DOHH2 (cell line): ENCODE results near the gene MLST8.

Experiments used
- CTCF ChIP-seq: fragments of 200-600 bp; sonication (generic); IDR thresholded peaks from one replicate; pipeline ENCODE4 v1.5.1; 2014; ENCODE audit warnings: antibody characterized with exemption, mild to moderate bottlenecking, low read depth, low read length; ENCODE audit not compliant: poor library complexity, severe bottlenecking
- EZH2phosphoT487 ChIP-seq: fragments of 200-600 bp; sonication (generic); IDR thresholded peaks from 2 replicates; pipeline ENCODE4 v1.6.1; 2017; ENCODE audit warnings: borderline replicate concordance, mild to moderate bottlenecking, antibody characterized with exemption, low read length, moderate library complexity, mixed read lengths

- no peak for TF ChIP-seq CTCF
- no peak for TF ChIP-seq EZH2phosphoT487
Observed at GRCh38 chr16:2183671-2184070, 21.6 kb upstream of the MLST8 start.
